Astrocyte of the hippocampus (primary cell): ENCODE data around the gene TMEM123.

Experiments
- DNase-seq: peaks from one replicate; pipeline ENCODE4 v3.0.0; 2011; ENCODE audit warnings: low read depth, low spot score

TMEM123 gene

DNA sequence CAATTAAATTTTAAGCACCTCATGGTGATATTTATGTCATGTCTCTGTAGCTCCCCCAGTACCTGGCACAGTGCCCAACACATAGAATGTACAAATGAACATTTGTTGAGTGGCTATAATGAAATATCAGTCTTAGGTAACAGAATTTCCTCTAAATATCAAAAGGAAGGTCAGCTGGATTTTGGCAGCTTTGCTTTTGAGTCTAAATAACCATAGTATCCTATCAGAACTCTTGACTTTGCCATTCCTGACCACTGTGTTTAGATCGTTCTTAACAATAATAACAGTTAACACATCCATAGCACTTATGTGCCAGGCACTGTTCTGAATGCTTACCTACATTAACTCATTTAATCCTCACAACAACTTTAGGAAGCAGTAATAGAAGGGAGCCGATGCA is 26.6 kb downstream of the TMEM123 start:
- DNase-seq: no peak

- no peak for DNase-seq
These were observed 28.6 kb downstream of the TMEM123 start for GRCh38 chr11:102423936-102424335.

DNA sequence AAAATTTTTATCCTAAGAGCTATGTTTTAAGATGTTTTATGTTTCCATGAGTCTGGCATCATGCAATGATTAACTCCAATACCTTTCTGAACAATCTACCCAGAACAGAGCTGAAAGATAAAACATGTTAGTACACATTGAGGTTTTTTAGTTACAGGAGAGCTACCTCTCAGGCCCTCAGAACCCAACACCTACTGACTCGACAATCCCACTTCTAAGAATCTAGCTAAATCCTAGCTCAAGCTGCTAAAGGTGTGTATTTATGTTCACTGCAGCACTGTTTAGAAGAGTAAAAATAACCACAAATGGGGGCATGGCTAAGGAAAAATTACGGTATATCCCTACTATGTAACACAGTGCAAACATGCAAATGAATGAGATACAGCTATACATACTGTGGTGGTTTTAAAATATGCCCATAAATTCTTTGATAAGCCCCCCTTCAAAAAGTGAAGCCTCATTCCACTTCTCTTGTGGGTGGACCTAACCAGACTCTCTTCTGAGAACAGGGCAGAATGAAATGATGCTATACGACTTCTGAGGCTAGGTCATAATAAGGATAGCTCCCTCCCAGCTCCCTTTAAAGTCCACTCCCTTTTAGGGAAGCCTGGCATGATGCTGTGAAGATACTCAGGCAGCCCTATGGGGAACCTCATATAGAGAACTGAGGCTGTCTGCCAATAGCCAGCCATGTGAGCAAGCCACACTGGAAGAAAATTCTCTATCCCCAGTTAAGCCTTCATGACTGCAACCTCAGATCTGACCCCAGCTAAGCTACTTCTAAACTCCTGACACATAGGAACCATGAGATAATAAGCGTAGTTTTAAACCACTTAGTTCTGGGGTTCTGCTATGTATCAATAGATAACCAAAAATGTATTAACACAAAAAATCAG is 29.5 kb downstream of the TMEM123 start:
- DNase-seq: peak; percentile 18

DNA sequence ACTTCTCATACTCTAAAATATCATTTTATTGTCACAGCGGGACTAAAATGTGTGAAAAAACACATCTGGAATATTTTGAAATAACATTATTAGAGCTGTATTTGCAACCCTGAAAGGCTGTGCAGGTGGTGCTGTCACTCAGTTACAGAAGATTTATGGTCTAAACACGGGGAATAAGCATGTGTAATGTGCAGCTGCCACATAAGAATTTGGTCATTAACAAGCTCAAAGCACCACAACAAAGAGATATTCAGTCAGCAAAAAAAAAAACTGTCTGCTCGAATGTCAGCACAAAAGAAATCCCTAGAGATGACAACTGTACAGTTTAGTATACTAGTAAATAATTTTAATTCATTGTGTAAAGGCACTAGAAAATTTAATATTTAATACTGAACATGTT is 31.3 kb downstream of the TMEM123 start:
- DNase-seq: peak; percentile 25

GRCh38 chr11:102420547-102420946 is 32.0 kb downstream of the TMEM123 start:
- DNase-seq: no peak

- no peak for DNase-seq
These were observed 33.4 kb downstream of the TMEM123 start for GRCh38 chr11:102419181-102419580.

DNA sequence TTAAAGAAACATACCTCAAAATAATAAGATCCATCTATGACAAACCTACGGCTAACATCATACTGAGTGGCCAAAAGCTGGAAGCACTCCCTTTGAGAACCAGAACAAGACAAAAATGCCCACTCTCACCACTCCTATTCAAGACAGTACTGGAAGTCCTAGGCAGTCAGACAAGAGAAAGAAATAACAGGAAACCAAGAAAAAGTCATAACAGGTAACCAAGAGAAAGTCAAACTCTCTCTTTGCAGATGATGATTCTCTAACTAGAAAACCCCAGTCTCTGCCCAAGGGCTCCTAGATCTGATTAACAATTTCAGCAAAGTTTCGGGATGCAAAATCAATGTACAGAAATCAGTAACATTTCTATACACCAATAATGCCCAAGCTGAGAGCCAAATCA is 35.6 kb downstream of the TMEM123 start:
- DNase-seq: no peak

- DNase-seq: no peak
These were observed 37.2 kb downstream of the TMEM123 start for GRCh38 chr11:102415304-102415916.

GRCh38 chr11:102414559-102414958 is 38.0 kb downstream of the TMEM123 start:
- DNase-seq: no peak

DNA sequence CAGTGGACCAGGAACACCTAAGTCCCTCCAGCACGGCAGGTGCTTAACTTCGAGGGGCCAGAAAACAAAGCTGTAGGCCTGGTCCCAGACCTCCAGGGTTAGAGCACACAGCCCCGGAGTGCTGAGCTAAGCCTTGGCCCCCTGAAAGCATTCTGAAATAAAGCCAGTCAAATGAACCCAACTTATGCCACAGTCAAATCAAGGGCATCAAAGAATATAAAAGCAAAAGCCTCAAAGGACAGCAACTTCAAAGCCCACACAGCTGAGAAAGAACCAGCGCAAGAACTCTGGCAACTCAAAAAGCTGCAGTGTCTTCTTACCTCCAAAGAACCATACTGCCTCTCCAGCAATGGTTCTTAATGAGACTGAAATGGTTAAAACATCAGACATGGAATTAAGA is 39.1 kb downstream of the TMEM123 start:
- DNase-seq: no peak

DNA sequence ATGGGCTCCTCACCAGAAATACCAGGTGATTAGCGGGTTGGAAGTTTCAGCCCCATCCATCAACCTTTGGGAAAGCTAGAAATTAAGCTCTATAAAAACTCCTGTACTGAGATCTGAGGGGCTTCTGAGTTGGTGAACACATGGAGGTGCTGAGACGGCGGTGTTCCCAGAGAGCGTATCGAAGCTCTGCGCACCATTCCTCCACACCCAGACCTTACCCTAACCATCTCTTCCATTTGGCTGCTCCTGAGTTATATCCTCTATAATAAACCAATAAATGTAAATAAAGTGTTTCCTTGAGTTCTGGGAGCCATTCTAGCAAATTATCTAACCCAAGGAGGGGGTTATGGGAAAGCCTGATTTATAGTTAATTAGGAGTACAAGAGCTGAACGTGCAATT is 41.4 kb downstream of the TMEM123 start:
- DNase-seq: no peak

DNA sequence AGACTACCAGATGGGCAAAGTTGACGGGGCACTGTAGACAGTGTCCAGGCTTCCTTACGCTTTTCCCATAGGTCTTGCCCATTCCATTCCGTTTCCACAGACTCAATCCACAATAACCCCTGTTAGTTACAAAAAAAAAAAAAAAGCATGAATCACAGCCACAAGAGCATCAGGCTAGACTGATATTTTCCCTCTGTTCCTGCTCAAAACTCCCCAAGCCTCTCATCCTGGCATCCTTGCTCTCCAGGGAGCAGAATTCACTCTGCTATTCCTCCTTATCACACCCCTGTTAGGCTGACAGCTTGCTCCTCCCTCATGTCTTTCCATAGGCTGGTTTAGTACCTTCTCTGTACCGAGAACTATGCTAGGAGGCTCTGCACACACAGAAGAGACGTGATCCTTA is 42.2 kb downstream of the TMEM123 start:
- peak; percentile 47 for DNase-seq

GRCh38 chr11:102408339-102408738 is 44.2 kb downstream of the TMEM123 start:
- DNase-seq: no peak

DNA sequence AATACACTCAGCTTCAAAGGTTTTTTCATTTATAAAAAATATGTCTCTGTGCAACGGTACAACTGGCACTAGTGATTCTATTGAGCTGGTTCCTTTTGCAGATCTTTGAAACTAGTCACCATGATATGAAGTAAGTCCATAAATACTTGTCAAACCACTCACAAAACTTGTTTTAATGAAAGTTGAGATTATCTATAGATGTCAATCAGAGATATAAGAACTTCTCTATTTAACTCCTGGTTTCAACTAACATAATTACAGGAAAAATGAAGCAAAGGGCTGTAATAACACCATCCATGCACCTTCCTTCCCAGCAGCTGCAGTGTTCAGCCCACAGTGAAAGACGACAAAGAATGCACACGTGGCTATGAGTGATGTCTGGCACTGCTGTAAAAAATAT is 44.7 kb downstream of the TMEM123 start:
- DNase-seq: no peak

DNA sequence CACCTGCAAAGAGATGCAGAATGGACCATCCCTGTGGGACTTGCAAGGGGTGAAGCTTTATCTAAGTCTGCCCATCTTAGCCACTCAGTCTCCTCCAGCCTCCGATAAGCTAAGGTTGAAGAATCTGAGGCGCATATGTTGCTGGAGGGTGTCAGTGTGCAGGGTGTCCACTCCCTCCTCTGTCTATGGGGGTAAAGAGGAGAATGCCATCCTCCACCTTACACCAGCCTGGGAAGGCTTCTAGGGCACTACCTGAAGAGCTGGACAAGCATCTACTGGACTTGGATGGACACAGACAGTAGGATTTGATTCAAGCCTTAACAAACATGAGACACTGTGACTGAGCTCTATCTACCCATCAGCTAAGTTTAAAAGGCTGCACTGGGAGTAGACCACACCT is 46.5 kb downstream of the TMEM123 start:
- no peak for DNase-seq

DNA sequence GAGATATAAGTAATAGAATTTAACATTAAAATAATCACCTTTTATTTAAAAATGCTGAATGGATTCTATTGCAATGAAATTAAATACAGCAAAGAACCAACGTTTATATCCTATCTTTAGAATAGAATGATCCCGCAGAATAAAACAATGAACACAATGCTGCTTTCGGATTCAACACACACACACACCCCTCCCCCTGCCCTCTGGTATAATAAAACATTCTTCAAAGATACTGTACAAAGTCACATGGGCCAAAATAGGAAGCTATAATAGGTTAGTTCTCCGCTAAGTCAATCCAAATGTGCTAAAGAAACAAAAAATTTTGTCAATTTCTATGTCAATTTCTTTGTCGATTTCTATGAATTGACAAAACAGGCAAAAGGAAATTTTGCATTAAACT is 47.1 kb downstream of the TMEM123 start:
- no peak for DNase-seq

GRCh38 chr11:102402548-102402947 is 50.0 kb downstream of the TMEM123 start:
- DNase-seq: no peak

- no peak for DNase-seq
These were observed 50.7 kb downstream of the TMEM123 start for GRCh38 chr11:102401905-102402304.

DNA sequence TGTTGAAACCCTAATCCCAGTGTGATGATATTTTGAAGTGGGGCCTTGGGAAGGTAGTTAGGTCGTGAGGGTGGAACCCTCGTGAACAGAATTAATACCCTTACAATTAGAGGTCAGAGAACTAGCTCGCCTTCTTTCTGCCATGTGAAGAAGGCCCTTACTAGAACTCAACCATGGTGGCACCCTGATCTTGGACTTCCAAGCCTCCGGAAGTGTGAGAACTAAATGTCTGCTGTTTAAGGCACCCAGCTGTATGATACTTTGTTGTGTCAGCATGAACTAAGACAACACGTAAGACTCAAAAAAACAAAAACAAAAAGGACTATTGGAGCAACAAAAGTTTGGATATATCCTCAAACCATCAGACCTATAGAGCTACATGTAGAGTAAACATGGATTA is 52.0 kb downstream of the TMEM123 start:
- DNase-seq: no peak

DNA sequence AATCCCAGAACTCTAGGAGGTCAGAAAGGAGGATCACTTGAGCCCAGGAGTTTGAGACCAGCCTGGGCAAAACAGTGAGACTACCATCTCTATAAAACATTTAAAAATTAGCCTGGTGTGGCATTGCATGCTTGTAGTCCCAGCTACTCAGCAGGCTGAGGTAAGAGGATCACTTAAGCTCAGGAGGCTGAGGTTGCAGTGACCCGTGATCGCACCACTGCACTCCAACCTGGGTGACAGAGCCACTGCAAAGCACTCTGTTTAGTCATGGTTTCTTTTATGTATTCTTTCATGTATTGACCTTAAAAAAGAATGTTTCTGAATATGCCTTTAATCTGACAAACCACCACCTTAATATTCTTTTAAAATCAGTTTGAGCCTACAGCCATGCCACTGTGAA is 53.4 kb downstream of the TMEM123 start:
- no peak for DNase-seq

DNA sequence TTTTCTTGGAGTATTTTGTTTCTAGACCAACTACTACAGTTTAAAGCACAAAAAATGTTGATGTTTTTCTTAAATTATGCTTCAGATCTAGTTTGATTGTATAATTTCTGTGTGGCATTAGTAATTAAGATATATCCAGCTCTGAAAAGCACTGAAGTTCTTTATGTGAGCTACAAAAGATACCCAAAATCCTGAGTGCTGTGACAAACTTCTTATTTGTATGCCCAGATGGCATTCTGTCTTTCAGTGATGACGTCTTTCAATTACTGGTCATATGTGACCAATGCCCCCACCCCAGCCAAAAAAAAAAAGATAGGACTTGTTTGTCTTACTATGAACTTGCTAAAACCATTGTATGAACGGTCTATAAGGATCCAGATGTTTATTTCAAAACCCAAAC is 54.3 kb downstream of the TMEM123 start:
- DNase-seq: no peak

- no peak for DNase-seq
These were observed 55.6 kb downstream of the TMEM123 start for GRCh38 chr11:102396708-102397563.
